ENCODE measurements around the gene GOSR1. TPM values are rescaled to one million over a fixed set of nuclear protein-coding genes. Genes with fewer than 3 reads are reported as not detected.
"Not testable (repeated sequence)": the region's sequence is repeated elsewhere in the genome, so short reads cannot be mapped to it uniquely, and the experiment has no call there.

The GOSR1 gene
- 10 to 100 TPM; 45.7 to 53.1 (median 50.8) TPM for polyA plus RNA-seq (ENCODE audit: insufficient read length in 3 of 3)
- long read RNA-seq, donor 1, full-length matches to known transcripts: 13 of 13 reads
- long read RNA-seq, donor 1, partial matches to known transcripts: 0 of 13 reads
- long read RNA-seq, donor 1, other reads (novel, unspliced or antisense): 0 of 13 reads
- long read RNA-seq, donor 2, full-length matches to known transcripts: 13 of 13 reads
- long read RNA-seq, donor 2, partial matches to known transcripts: 0 of 13 reads
- long read RNA-seq, donor 2, other reads (novel, unspliced or antisense): 0 of 13 reads
- long read RNA-seq, donor 3, full-length matches to known transcripts: 16 of 40 reads
- long read RNA-seq, donor 3, partial matches to known transcripts: 24 of 40 reads
- long read RNA-seq, donor 3, other reads (novel, unspliced or antisense): 0 of 40 reads
- long read RNA-seq, donor 4, full-length matches to known transcripts: 16 of 35 reads
- long read RNA-seq, donor 4, partial matches to known transcripts: 19 of 35 reads
- long read RNA-seq, donor 4, other reads (novel, unspliced or antisense): 0 of 35 reads
- long read RNA-seq, donor 5, full-length matches to known transcripts: 14 of 24 reads
- long read RNA-seq, donor 5, partial matches to known transcripts: 10 of 24 reads
- long read RNA-seq, donor 5, other reads (novel, unspliced or antisense): 0 of 24 reads
- long read RNA-seq, donor 6, full-length matches to known transcripts: 24 of 24 reads
- long read RNA-seq, donor 6, partial matches to known transcripts: 0 of 24 reads
- long read RNA-seq, donor 6, other reads (novel, unspliced or antisense): 0 of 24 reads
- long read RNA-seq, donor 7, full-length matches to known transcripts: 22 of 29 reads
- long read RNA-seq, donor 7, partial matches to known transcripts: 7 of 29 reads
- long read RNA-seq, donor 7, other reads (novel, unspliced or antisense): 0 of 29 reads
- long read RNA-seq, donor 8, full-length matches to known transcripts: 5 of 5 reads
- long read RNA-seq, donor 8, partial matches to known transcripts: 0 of 5 reads
- long read RNA-seq, donor 8, other reads (novel, unspliced or antisense): 0 of 5 reads
- long read RNA-seq, donor 9, full-length matches to known transcripts: 23 of 23 reads
- long read RNA-seq, donor 9, partial matches to known transcripts: 0 of 23 reads
- long read RNA-seq, donor 9, other reads (novel, unspliced or antisense): 0 of 23 reads
- long read RNA-seq, donor 10, full-length matches to known transcripts: 24 of 24 reads
- long read RNA-seq, donor 10, partial matches to known transcripts: 0 of 24 reads
- long read RNA-seq, donor 10, other reads (novel, unspliced or antisense): 0 of 24 reads
- long read RNA-seq, donor 11, full-length matches to known transcripts: 10 of 10 reads
- long read RNA-seq, donor 11, partial matches to known transcripts: 0 of 10 reads
- long read RNA-seq, donor 11, other reads (novel, unspliced or antisense): 0 of 10 reads
- long read RNA-seq, donor 12, full-length matches to known transcripts: 29 of 34 reads
- long read RNA-seq, donor 12, partial matches to known transcripts: 5 of 34 reads
- long read RNA-seq, donor 12, other reads (novel, unspliced or antisense): 0 of 34 reads
- long read RNA-seq, donor 13, full-length matches to known transcripts: 11 of 27 reads
- long read RNA-seq, donor 13, partial matches to known transcripts: 16 of 27 reads
- long read RNA-seq, donor 13, other reads (novel, unspliced or antisense): 0 of 27 reads
- long read RNA-seq, donor 14: 0 reads
- long read RNA-seq, donor 15: 0 reads
- long read RNA-seq, donor 16, full-length matches to known transcripts: 20 of 45 reads
- long read RNA-seq, donor 16, partial matches to known transcripts: 25 of 45 reads
- long read RNA-seq, donor 16, other reads (novel, unspliced or antisense): 0 of 45 reads

DNA sequence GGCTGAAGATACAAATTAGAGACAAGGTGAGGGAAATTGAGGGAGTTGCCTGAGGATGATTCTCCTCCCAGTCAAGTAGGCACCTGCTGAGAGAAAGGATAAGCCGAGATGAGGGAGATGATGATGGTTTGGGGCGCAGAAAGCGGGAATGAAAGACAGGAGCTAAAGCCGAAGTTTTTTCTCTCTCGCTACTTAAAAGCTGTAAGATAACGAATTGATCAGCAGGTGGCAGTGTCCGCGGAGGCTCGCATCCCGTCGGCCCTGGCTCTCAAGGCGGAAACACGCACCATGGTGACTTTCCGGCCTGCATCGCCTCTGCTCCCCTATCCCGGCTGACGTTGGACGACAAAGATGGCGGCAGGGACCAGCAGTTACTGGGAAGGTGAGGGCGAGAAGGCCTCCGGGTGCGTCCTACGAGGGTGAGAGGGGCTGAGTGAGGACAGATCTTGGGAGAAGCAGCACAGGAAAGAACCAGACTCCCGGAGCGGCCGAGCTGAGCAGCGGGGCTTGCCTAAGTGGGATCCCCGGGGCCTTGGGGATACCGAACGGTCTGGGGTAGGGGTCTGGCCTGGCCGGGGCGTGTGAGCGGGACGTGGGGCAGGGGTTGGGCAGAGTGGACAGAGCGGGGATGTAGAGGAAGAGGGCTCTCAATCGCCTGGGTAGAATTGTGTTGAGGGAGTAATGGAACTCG is at the start of gene GOSR1:
TSS of gene GOSR1 (plus strand) at position 326 of the 691 bp plus-strand sequence. CDS start at position 352, 26 bp downstream.
- DNase-seq: peak; percentile 96

DNA sequence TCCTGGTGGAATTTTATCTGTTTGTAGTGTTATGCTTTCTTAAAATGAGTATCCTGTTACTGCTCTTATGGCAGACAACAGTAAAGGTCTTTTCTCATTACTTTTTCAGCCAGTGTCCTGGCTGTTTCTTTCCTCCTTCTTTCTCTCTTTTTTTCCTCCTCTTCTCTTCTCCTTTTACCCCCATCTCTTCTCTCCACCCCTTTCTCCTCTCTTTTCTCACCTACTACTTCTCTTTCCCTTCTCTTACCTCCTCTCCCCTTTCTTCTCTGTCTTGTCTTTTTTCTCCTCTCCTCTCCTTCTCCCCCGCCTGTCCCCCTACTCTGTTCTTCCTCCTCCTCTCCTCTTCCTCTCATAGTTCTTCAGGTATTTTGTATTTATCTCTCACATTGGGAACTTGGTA is 49.6 kb upstream of the GOSR1 start:
- DNase-seq: no peak

DNA sequence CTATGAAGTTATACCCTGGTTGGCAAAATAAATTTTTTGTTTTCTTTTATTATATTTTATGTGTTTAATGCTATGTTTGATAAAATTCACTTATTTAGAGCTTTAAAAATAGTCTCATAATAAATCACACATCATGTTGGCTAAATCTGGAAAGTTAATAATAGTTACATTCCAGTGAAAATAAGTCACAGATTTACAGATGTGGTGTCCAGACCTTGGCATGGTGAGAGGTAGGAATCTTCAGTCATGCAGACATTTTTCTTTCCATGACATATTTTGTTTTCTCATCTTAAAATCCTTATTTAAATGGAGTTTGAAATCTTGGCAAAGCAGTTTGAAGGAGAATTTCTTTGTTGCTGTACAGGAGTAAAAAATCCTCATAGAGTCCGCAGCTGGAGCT is 48.1 kb upstream of the GOSR1 start:
- no peak for DNase-seq

DNA sequence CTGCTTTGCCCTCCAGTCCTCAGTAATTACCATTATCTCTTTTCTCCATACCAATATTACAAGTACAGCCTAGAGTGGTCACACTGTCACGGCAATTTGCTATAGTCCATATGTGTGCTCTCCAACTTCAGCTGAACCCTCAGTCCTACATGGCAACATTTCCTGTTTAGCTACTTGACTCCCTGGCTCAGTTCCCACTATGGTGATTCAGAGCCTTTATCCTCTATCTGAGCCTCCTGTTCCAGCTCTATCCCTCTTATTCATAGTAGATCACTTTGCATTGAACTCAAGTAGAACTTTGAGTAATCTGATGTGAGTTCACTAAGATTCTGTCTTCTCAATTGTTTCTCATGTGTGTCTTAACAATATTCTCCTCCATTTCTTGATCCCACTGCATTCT is 43.7 kb upstream of the GOSR1 start:
- no peak for DNase-seq

DNA sequence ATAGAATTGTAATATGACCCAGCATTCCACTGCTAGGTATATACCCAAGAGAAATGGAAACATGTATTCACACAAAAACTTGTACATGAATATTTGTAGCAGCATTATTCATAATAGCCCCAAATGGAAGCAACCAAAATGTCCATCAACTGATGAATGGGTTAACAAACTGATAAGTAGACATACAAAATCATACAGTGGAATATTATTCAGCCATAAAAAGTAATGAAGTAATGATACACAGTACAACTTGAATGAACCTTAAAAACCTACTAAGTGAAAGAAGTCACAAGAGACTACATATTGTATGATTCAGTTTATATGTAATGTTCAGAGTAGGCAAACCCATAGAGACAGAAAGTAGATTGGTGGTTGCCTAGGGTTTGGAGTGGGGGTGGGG is 40.5 kb upstream of the GOSR1 start:
- no peak for DNase-seq

DNA sequence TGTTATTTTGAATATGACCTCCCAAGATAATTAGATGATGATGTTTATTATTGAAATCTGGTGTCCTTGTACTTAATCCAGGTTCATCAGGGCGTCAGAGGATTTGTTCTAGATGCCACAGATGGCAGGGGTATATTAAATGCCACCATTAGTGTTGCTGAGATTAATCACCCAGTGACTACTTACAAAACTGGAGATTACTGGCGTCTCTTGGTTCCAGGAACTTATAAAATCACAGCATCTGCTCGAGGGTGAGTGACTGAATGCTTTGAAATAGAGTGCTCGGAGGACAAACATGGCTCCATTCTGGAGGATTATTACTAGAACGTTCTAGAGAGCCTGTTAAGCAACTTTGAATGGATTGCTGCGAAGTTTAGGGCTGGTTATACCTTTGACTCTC is 33.5 kb upstream of the GOSR1 start:
- no peak for DNase-seq

DNA sequence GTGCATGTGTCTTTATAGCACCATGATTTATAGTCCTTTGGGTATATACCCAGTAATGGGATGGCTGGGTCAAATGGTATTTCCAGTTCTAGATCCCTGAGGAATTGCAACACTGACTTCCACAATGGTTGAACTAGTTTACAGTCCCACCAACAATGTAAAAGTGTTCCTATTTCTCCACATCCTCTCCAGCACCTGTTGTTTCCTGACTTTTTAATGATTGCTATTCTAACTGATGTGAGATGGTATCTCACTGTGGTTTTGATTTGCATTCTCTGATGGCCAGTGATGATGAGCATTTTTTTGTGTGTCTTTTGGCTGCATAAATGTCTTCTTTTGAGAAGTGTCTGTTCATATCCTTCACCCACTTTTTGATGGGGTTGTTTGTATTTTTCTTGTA is 30.6 kb upstream of the GOSR1 start:
- not testable (repeated sequence) for DNase-seq

DNA sequence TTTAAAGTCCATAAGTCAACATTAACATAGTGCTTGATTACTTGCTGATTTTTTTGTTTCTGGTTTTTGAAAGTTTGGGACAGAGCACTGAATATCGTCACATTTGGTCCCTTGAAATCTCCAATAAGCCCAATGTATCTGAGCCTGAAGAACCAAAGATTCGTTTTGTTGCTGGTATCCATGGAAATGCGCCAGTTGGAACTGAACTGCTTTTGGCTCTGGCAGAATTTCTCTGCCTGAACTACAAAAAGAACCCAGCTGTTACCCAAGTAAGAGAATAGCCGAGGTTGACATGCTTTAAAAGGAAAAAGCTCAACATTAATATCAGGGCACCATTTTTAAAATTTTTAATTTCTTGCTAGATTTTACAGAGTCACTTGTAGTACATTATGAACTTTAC is 27.7 kb upstream of the GOSR1 start:
- DNase-seq: no peak

DNA sequence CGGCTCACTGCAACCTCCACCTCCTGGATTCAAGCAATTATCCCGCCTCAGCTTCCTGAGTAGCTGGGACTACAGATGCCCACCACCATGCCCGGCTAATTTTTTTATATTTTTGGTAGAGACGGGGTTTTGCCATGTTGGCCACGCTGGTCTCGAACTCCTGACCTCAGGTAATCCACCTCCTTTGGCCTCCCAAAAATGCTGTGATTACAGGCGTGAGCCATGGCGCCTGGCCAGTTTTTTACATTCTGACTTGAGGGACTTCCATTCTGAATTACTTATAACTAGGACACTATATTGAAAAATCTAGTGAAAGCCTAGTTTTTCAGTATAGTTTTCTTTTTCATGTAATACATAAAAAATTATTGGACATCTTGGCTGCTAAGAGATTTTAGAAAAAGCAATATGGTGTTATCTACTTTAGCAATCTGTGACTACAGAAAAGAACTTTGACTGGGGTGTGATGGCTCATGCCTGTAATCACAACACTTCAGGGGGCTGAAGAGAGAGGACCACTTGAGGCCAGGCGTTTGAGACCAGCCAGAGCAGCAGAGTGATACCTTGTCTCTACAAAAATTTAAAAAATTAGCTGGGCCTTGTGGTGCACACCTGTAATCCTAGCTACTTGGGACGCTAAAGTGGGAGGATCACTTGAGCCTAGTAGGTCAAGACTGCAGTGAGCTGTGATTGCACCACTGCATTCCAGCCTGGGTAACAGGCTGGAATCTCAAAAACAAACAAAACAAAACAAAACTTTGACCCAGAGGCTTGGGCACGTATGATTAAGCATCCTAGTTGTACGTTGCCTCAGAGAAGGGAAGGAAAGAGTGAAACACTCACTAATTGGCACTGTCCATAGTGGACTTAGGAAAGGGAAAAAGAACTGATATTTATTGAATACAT is 26.8 kb upstream of the GOSR1 start:
- DNase-seq: no peak

DNA sequence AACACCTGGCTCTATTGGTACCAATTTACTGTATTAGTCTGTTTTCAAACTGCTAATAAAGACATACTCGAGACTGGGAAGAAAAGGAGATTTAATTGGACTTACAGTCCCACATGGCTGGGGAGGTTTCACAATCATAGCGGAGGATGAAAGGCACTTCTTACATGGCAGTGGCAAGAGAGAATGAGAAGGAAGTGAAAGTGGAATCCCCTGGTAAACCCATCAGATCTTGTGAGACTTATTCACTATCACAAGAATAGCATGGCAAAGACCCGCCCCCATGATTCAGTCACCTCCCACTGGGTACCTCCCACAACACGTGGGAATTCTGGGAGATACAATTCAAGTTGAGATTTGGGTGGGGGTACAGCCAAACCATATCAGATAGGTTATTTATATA is 22.6 kb upstream of the GOSR1 start:
- no peak for DNase-seq

DNA sequence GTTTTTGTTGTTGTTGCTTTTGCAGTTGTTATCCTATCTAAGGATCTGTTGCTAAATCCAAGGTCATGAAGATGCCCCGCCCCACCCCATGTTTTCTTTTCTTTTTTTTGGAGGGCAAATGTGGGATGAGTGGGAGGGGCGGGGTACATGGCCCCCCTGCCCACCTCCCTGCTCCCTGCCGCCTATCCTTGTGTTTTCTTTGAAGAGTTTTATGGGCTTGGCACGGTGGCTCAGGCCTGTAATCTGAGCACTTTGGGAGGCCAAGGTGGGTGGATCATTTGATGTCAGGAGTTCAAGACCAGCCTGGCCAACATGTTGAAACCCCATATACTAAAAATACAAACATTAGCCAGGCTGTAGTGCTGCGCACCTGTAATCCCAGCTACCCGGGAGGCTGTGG is 18.8 kb upstream of the GOSR1 start:
- DNase-seq: no peak

DNA sequence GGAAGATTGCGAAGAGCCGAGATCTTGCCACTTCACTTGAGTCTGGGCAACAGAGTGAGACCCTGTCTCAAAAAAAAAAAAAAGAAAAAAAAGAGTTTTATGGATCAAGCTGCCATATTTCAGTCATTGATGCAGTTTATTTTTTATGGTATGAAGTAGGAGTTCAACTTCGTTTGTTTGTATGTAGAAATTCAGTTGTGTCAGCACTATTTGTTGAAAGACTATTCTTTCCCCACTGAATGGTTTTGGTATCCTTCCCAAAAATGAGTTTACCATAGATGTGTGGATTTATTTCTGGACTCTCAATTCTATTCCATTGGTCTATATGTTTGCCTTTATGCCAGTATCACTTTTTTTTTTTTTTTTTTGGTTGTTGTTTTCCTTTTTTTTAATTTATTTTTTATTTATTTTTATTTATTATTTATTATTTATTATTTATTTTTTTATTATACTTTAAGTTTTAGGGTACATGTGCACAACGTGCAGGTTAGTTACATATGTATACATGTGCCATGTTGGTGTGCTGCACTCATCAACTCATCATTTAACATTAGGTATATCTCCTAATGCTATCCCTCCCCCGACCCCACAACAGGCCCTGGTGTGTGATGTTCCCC is 18.3 kb upstream of the GOSR1 start:
- not testable (repeated sequence) for DNase-seq

DNA sequence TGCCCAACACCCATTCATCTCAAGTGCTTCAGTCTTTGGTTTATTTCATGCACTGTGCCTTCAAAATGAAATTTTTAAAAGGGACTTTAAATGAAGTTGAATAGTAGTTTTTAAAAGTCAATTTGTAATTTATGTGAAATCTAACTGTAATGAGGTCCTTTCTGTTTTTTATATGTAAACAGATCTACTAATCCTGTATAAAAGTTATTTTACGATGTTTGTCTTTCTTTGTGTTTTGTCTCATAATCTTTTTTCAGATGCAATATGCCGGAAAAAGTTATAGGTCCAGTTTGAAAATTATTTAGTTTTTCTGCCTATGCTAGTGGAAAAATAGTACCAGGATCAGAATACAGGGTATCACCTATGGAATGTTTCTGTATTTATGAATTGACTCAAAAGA is 8.7 kb upstream of the GOSR1 start:
- DNase-seq: no peak

DNA sequence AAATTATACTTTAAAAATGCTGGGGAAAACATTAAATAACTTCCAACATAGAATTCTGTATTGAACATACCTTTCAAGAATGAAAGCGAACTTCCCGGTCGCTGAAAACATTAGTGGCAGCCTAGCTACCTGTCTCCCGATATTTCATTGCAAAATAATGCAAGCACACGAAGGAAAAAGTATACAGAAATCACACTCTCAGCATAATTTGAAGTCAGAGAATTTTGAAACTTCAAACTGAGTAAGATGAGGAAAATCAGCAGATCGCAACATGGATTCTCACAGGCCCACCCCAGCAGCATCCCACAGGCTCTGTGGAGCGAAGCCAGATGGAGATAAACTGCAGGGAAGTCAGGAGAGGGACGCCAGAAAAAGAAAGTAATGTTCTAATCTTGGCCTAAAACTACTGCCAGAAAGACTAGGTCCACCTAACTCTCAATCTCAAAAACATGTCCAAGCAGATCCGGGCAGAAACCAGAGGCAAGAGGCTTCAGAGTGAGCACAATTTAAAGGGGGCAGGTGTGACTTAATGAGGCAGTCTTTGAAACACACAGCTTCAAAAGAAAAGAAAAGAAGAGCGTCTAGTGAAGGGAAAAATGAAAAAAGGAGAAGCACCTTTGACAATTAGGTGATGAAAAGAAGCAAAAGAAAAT is 4.8 kb upstream of the GOSR1 start:
- no peak for DNase-seq

DNA sequence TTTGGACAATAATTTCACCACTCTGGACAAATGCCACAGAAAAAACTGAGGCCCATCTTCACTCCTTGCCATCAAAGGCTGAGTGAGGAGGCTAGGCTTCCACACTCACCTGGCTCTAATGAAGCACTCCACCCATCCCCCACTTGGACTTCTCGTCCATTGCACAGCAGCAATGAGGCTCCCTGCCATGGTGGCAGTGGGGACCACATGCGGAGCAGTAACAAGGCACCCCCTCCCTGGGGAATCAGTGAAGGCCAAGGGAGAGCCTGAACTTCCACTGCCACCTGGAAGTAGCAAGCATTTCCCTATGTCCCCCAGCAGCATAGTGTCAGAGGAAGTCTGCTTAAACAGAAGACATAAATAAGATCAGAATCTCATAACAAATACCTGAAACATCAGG is 2.0 kb upstream of the GOSR1 start:
- no peak for DNase-seq

DNA sequence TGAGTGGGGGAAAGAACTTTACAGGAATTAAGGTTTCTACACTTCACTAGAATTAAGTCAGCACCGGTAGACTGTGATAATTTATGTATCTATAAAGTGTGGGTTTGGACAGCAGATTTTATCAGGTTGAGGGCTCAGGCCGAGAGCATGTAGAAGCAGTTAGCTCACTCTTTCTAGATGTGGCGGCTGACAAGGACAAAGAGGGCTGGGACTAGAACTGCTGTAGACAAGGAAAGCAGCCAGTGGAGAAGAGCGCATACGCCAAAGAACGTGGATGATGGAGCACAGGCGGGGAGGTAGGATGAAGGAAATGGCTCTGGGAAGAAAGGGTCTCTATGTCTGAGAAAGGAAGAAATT is 504 bp upstream of the GOSR1 start:
- DNase-seq: no peak

DNA sequence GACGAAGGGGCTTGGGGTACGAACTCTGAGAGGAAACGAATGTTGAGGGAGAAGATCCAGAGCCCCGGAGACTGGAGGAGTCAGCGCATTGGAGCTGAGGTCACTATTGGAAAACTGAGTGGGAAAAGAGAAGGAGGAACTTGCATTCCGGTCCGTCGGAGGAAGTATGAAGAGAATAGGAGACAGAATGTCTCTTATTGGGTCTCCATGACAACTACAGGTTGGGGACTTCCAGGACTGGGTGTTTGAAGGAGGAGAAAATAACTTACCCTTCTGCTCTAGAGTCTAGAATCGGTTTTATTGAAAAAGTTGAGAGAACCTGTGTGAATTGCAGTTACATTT is 537 bp downstream of the GOSR1 start:
- no peak for DNase-seq

DNA sequence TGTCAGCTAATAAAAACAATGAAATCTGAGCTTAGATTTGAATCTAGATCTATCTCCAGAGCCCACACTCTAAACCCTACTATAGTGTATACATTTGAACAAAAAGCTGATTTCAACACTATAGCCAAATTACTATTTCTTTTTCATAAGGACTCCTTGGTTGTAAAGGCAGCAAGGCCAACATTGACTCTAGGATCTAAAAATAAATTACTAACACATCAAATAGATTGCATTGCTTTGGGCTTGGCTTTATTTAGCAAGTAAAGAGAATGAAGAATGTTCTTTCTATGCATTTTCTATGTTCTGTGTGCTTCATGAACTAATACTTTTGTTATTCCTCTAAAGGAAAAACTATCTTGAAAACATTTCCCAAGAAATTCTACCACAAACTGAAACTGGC is 5.3 kb downstream of the GOSR1 start:
- DNase-seq: no peak
